HepG2 (cell line): Measurements from ENCODE around the gene MED20. TPM values are rescaled to one million over a fixed set of nuclear protein-coding genes. Genes with fewer than 3 reads are reported as not detected.

Source experiments
- AHR ChIP-seq: IDR thresholded peaks from 2 replicates; pipeline ENCODE4 v1.6.1; 2018; ENCODE audit warnings: missing genetic modification reagents, missing compliant biosample characterization
- BORCS8-MEF2B ChIP-seq: sonication (generic); formaldehyde crosslinking; IDR thresholded peaks from 2 replicates; pipeline ENCODE4 v1.8.0; 2022; ENCODE audit warnings: mild to moderate bottlenecking, missing genetic modification reagents
- GATA4 ChIP-seq: sonication (generic); IDR thresholded peaks from 2 replicates; pipeline ENCODE4 v1.6.1; 2016; ENCODE audit warnings: antibody characterized with exemption, low read depth, borderline replicate concordance
- MBNL3 ChIP-seq: fragments of 250-450 bp; sonication (Bioruptor Pico); conservative IDR thresholded peaks from 2 replicates; pipeline ENCODE4 v1.8.0; 2022; ENCODE audit warnings: mild to moderate bottlenecking, inconsistent platforms
- MIER3 ChIP-seq: IDR thresholded peaks from 2 replicates; pipeline ENCODE4 v1.6.1; 2016; ENCODE audit warnings: missing compliant biosample characterization, borderline replicate concordance
- MYC ChIP-seq: sonication (generic); formaldehyde crosslinking; IDR thresholded peaks from 2 replicates; pipeline ENCODE4 v1.9.0; 2021; ENCODE audit warnings: missing genetic modification reagents, borderline replicate concordance
- PAWR ChIP-seq: sonication (generic); formaldehyde crosslinking; IDR thresholded peaks from 2 replicates; pipeline ENCODE4 v1.4.0; 2020; ENCODE audit warnings: missing genetic modification reagents, mild to moderate bottlenecking, borderline replicate concordance
- PHF21A ChIP-seq: sonication (generic); formaldehyde crosslinking; IDR thresholded peaks from 2 replicates; pipeline ENCODE4 v1.5.0; 2020; ENCODE audit warnings: mild to moderate bottlenecking, missing genetic modification reagents
- POLR2AphosphoS5 ChIP-seq: IDR thresholded peaks from 2 replicates; pipeline ENCODE4 v1.6.1; 2012; ENCODE audit warnings: low read depth, low read length
- RFXANK ChIP-seq: IDR thresholded peaks from 2 replicates; pipeline ENCODE4 v1.6.1; 2016
- SIN3B ChIP-seq: fragments of 150-350 bp; IDR thresholded peaks from 2 replicates; pipeline ENCODE4 v1.6.1; 2014; ENCODE audit warnings: low read length
- ZKSCAN5 ChIP-seq: sonication (generic); formaldehyde crosslinking; IDR thresholded peaks from 2 replicates; pipeline ENCODE4 v1.5.1; 2020; ENCODE audit warnings: mild to moderate bottlenecking, missing genetic modification reagents
- ZNF451 ChIP-seq: sonication (generic); formaldehyde crosslinking; IDR thresholded peaks from 2 replicates; pipeline ENCODE4 v1.5.0; 2020; ENCODE audit warnings: mild to moderate bottlenecking, missing genetic modification reagents
- ZNF724P ChIP-seq: sonication (generic); formaldehyde crosslinking; IDR thresholded peaks from 2 replicates; pipeline ENCODE4 v1.8.0; 2022; ENCODE audit warnings: missing genetic modification reagents, borderline replicate concordance
- ZSCAN29 ChIP-seq: sonication (generic); formaldehyde crosslinking; conservative IDR thresholded peaks from 2 replicates; pipeline ENCODE4 v1.4.0; 2020; ENCODE audit warnings: mild to moderate bottlenecking, missing genetic modification reagents
- polyA plus RNA-seq, 8 experiments: library from polyadenylated mRNA; depleted of rRNA in 3 of 8; stranded (reverse) in 7 of 8; unstranded in 1 of 8; fragments of >200 nt; fragmentation: Illumina TruSeq in 4 of 8; extraction: Trizol in 4 of 8; gene quantifications; 2 replicates each; pipeline versions ENCODE4 v1.2.1 to v1.2.3, GENCODE V29; 2011 to 2016; ENCODE audit warnings: low read depth in 4 of 8, missing spikeins in 1 of 8, mixed read lengths in 1 of 8; ENCODE audit not compliant: insufficient read depth in 1 of 8
- total RNA-seq, 5 experiments: library from RNA; depleted of rRNA; stranded (reverse); fragments of >200 nt; fragmentation: Illumina TruSeq; extraction: Trizol; gene quantifications; 2 replicates each; pipeline ENCODE4 v1.2.3, GENCODE V29; 2016; ENCODE audit warnings: low read depth in 1 of 5
- TF ChIP-seq, protein P1 (sequence below): sonication (generic); formaldehyde crosslinking; IDR thresholded peaks from 2 replicates; pipeline ENCODE4 v1.5.0; 2020; ENCODE audit warnings: mild to moderate bottlenecking, missing genetic modification reagents, borderline replicate concordance
- TF ChIP-seq, protein P2 (sequence below): sonication (generic); formaldehyde crosslinking; IDR thresholded peaks from 2 replicates; pipeline ENCODE4 v1.4.0; 2020; ENCODE audit warnings: mild to moderate bottlenecking, low read depth, missing genetic modification reagents
- TF ChIP-seq, protein P3 (sequence below): sonication (generic); formaldehyde crosslinking; IDR thresholded peaks from 2 replicates; pipeline ENCODE4 v1.5.0; 2020; ENCODE audit warnings: mild to moderate bottlenecking, missing genetic modification reagents, borderline replicate concordance
- TF ChIP-seq, protein P4 (sequence below): sonication (generic); formaldehyde crosslinking; IDR thresholded peaks from 2 replicates; pipeline ENCODE4 v1.5.0; 2020; ENCODE audit warnings: mild to moderate bottlenecking, missing genetic modification reagents

The MED20 gene
- total and polyA plus RNA-seq, 2 of the 13 experiments (the other 11 are each of a cell fraction or from before 2014, with no cell fraction given) = 28.1 to 41.1 TPM

DNA sequence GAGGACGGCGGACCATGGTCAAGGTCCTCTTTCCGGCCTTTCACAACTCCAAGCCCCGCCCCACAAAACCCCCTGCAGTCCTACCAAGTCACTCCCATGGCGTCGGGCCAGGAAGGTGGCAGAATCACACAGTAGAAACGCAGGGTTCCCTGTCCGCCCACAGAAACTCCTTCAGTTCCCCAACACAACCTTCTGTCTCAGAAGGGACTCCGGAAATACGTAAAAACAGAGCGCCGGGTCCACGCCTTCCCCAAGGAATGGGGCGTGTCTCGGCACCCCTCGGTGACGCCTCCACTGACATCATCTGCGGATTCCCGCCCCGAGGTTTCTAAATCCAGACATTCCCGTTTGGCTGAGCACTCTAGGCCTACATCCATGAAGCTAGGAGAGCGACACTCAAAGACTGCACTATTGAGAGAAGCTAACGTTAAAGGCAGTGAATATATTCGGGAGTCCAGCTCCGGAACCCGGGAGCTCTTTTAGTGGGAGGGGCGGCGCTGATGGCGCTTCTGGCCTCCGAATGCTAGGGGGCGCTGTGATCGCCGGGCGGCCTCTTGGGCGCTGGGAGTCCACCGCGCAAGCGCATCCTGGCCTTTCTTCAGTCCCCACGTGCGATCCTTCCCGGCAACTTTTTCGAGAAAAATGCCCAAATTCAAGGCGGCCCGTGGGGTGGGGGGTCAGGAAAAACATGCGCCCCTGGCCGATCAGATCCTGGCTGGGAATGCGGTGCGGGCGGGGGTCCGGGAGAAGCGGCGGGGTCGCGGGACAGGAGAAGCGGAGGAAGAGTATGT lies at the start of gene MED20, which contains the start of gene BYSL (continued):
- TF ChIP-seq POLR2AphosphoS5 (peak; percentile 89), PHF21A (CRISPR knock-in tag) (peak; percentile 87), AHR (CRISPR knock-in tag) (no peak), MBNL3 (no peak), MIER3 (peak; percentile 91; the same call in 1 of the 2 replicates), GATA4 (no peak), ZKSCAN5 (CRISPR knock-in tag) (no peak), ZNF451 (peak; percentile 47; the same call in 1 of the 2 replicates), ZSCAN29 (CRISPR knock-in tag) (peak; percentile 78; the same call in 1 of the 2 replicates), ZNF724P (CRISPR knock-in tag) (peak; percentile 17; the same call in 1 of the 2 replicates), SIN3B (peak; percentile 92), PAWR (CRISPR knock-in tag) (no peak), BORCS8-MEF2B (CRISPR knock-in tag) (peak; percentile 93), RFXANK (CRISPR knock-in tag) (peak; percentile 60; the same call in 1 of the 2 replicates), MYC (CRISPR knock-in tag) (peak; percentile 99)
- TF ChIP-seq, protein P1, sequence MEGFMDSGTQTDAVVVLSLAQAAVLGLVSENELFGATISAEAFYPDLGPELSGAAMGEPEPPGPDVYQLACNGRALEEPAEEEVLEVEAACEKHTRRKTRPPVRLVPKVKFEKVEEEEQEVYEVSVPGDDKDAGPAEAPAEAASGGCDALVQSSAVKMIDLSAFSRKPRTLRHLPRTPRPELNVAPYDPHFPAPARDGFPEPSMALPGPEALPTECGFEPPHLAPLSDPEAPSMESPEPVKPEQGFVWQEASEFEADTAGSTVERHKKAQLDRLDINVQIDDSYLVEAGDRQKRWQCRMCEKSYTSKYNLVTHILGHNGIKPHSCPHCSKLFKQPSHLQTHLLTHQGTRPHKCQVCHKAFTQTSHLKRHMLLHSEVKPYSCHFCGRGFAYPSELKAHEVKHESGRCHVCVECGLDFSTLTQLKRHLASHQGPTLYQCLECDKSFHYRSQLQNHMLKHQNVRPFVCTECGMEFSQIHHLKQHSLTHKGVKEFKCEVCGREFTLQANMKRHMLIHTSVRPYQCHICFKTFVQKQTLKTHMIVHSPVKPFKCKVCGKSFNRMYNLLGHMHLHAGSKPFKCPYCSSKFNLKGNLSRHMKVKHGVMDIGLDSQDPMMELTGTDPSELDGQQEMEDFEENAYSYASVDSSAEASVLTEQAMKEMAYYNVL (CRISPR knock-in tag) = peak; percentile 48; the same call in 1 of the 2 replicates
- TF ChIP-seq, protein P2, sequence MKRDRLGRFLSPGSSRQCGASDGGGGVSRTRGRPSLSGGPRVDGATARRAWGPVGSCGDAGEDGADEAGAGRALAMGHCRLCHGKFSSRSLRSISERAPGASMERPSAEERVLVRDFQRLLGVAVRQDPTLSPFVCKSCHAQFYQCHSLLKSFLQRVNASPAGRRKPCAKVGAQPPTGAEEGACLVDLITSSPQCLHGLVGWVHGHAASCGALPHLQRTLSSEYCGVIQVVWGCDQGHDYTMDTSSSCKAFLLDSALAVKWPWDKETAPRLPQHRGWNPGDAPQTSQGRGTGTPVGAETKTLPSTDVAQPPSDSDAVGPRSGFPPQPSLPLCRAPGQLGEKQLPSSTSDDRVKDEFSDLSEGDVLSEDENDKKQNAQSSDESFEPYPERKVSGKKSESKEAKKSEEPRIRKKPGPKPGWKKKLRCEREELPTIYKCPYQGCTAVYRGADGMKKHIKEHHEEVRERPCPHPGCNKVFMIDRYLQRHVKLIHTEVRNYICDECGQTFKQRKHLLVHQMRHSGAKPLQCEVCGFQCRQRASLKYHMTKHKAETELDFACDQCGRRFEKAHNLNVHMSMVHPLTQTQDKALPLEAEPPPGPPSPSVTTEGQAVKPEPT (CRISPR knock-in tag) = peak; percentile 83; the same call in 1 of the 2 replicates
- TF ChIP-seq, protein P3, sequence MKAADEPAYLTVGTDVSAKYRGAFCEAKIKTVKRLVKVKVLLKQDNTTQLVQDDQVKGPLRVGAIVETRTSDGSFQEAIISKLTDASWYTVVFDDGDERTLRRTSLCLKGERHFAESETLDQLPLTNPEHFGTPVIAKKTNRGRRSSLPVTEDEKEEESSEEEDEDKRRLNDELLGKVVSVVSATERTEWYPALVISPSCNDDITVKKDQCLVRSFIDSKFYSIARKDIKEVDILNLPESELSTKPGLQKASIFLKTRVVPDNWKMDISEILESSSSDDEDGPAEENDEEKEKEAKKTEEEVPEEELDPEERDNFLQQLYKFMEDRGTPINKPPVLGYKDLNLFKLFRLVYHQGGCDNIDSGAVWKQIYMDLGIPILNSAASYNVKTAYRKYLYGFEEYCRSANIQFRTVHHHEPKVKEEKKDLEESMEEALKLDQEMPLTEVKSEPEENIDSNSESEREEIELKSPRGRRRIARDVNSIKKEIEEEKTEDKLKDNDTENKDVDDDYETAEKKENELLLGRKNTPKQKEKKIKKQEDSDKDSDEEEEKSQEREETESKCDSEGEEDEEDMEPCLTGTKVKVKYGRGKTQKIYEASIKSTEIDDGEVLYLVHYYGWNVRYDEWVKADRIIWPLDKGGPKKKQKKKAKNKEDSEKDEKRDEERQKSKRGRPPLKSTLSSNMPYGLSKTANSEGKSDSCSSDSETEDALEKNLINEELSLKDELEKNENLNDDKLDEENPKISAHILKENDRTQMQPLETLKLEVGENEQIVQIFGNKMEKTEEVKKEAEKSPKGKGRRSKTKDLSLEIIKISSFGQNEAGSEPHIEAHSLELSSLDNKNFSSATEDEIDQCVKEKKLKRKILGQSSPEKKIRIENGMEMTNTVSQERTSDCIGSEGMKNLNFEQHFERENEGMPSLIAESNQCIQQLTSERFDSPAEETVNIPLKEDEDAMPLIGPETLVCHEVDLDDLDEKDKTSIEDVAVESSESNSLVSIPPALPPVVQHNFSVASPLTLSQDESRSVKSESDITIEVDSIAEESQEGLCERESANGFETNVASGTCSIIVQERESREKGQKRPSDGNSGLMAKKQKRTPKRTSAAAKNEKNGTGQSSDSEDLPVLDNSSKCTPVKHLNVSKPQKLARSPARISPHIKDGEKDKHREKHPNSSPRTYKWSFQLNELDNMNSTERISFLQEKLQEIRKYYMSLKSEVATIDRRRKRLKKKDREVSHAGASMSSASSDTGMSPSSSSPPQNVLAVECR (CRISPR knock-in tag) = peak; percentile 98
- TF ChIP-seq, protein P4, sequence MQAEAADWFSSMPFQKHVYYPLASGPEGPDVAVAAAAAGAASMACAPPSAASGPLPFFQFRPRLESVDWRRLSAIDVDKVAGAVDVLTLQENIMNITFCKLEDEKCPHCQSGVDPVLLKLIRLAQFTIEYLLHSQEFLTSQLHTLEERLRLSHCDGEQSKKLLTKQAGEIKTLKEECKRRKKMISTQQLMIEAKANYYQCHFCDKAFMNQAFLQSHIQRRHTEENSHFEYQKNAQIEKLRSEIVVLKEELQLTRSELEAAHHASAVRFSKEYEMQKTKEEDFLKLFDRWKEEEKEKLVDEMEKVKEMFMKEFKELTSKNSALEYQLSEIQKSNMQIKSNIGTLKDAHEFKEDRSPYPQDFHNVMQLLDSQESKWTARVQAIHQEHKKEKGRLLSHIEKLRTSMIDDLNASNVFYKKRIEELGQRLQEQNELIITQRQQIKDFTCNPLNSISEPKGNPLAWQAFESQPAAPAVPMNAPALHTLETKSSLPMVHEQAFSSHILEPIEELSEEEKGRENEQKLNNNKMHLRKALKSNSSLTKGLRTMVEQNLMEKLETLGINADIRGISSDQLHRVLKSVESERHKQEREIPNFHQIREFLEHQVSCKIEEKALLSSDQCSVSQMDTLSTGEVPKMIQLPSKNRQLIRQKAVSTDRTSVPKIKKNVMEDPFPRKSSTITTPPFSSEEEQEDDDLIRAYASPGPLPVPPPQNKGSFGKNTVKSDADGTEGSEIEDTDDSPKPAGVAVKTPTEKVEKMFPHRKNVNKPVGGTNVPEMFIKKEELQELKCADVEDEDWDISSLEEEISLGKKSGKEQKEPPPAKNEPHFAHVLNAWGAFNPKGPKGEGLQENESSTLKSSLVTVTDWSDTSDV = peak; percentile 12; the same call in 1 of the 2 replicates
